AG09309 (cell line): ENCODE data around the gene IL22RA1.

Source experiments
- DNase-seq: peaks from one replicate; pipeline ENCODE4 v3.0.0-alpha.2; 2010; ENCODE audit warnings: low read depth
- H3K4me3 ChIP-seq: 2 replicates; pipeline ENCODE4 v1.5.1; 2011; ENCODE audit warnings: mild to moderate bottlenecking, low read depth, low read length, moderate library complexity; ENCODE audit not compliant: control insufficient read depth
- CTCF ChIP-seq: IDR thresholded peaks from 2 replicates; pipeline ENCODE4 v1.5.1; 2011; ENCODE audit warnings: mild to moderate bottlenecking, low read depth, low read length, inconsistent platforms; ENCODE audit not compliant: insufficient read depth, control insufficient read depth; ENCODE audit errors: missing control alignments

The IL22RA1 gene

GRCh38 chr1:24140741-24141181, 2.2 kb downstream of the IL22RA1 start:
- DNase-seq: no peak
- no peak overlapping the region for H3K4me3 ChIP-seq
- no peak for TF ChIP-seq CTCF

- no peak overlapping the region for H3K4me3 ChIP-seq
- DNase-seq: no peak
- no peak for TF ChIP-seq CTCF
Observed at GRCh38 chr1:24139841-24140425, 3.0 kb downstream of the IL22RA1 start.

- no peak for DNase-seq
- no peak overlapping the region for H3K4me3 ChIP-seq
- TF ChIP-seq CTCF: no peak
Observed at GRCh38 chr1:24139222-24139489, 3.8 kb downstream of the IL22RA1 start.

GRCh38 chr1:24138476-24139221, 4.3 kb downstream of the IL22RA1 start:
- DNase-seq: no peak
- no peak overlapping the region for H3K4me3 ChIP-seq
- TF ChIP-seq CTCF: no peak

- no peak for TF ChIP-seq CTCF
- H3K4me3 ChIP-seq: no peak overlapping the region
- DNase-seq: no peak
Observed at GRCh38 chr1:24136956-24137539, 5.9 kb downstream of the IL22RA1 start.

DNA sequence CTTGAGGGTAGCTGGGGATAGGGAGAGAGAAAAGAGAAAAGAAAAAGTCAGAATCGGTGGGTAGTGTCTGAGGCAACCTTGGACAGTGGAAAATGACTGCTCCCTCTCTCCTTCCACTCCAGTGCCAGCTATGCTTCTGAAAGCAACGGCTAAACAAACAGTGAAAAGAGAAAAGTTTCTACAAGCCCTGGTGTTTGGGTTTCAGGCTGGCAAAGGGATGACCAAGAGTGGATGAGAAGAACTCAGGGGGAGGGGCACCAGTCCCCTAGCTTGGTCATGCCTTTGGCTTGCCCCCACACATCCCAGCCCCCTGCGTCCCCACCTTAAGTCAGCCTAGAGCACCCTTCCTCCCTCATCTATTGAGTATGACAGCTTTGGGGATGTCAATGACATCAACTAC, 8.6 kb downstream of the IL22RA1 start:
- no peak overlapping the region for H3K4me3 ChIP-seq
- no peak for TF ChIP-seq CTCF

More for the DNA sequence above, 8.6 kb downstream of the IL22RA1 start:
- DNase-seq: no peak
